Bone marrow (tissue), 2 donors: ENCODE data around the gene TJP1.
"Not testable (repeated sequence)": the region's sequence is repeated elsewhere in the genome, so short reads cannot be mapped to it uniquely, and the experiment has no call there.

ENCODE experiments used
- DNase-seq, 2 donors: peaks; one replicate each; lab custom pipeline; 2025; lab: John Stamatoyannopoulos, UW

Gene TJP1

DNA sequence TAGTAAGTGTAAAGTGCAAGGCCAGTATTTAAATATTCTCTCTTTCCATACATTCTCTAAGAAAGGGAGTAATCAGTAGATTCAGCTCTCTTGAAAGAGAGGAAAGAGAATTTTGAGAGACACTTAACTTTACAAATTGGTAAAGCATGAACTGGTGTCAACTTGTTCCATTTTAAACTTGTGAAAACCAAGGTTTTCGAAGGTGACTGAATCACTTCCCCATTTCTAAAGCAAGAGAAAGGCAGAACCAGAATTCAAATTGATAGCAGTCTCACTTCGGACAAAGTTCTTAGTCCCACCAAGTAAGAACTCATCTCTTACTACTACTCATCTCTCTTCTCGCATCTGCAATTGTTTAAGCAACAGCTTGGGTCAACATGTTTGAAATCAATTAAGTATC, 22.4 kb downstream of the TJP1 start:
- DNase-seq = no peak

DNA sequence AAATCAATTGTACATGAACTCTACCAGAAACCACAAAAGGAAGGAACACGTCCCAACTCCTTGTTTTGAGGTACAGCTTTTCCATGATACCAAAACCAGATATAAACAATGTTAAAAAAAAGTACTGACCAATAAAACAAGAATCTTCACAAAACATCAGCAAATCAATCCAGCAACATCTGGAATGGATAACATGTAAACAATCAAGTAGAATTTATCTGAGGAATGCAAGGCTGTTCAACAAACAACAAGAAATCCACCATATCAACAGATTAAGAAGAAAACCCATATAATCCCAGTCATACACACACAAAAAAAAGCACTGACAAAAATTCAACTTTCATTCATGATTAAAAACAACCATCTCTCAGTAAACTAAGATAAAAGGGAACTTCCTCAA, 26.7 kb downstream of the TJP1 start:
- DNase-seq = no peak

DNA sequence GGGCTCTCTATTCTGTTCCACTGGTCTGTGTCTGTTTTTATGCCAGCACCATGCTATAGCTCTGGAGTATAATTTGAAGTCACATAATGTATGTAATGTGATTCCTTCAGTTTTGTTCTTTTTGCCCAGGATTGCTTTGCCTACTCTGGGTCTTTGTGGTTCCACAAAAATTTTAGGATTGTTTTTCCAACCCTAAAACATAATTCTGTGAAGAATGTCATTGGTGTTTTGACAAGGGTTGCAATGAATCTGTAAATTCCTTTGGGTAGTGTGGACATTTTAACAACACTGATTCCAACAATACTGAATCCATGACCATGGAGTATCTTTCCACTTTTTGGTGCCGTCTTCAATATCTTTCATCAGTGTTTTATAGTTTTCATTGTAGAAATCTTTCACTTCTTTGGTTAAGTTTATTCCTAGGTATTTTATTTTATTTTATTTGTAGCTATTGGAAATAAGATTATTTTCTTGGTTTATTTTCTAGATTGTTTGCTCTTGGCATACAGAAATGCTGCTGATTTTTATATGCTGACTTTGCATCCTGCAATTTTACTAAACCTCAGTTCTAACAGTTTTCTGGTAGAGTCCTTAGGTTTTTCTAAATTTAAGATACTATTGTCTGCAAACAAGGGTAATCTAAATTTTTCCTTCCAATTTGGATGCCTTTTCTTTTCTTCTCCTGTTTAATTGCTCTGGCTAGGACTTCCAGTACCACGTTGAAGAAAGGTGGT, 29.7 kb downstream of the TJP1 start:
- DNase-seq = no peak

DNA sequence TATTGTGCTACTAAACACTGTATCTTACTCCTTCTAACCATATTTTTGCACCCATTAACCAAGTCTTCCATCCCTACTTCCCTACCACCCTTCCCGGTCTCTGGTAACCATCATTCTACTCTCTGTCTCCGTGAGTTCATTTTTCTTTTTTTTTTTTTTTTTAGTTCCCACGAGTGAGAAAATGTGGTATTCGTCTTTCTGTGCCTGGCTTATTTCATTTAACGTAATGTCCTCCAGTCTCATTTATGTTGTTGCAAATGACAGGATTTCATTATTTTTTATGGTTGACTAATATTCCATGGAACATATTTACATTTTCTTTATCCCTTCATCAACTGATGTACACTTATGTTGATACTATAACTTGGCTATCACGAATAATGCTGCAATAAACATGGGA, 31.7 kb downstream of the TJP1 start:
- DNase-seq = no peak

GRCh38 chr15:29789871-29790270, 32.4 kb downstream of the TJP1 start:
- no peak for DNase-seq

DNA sequence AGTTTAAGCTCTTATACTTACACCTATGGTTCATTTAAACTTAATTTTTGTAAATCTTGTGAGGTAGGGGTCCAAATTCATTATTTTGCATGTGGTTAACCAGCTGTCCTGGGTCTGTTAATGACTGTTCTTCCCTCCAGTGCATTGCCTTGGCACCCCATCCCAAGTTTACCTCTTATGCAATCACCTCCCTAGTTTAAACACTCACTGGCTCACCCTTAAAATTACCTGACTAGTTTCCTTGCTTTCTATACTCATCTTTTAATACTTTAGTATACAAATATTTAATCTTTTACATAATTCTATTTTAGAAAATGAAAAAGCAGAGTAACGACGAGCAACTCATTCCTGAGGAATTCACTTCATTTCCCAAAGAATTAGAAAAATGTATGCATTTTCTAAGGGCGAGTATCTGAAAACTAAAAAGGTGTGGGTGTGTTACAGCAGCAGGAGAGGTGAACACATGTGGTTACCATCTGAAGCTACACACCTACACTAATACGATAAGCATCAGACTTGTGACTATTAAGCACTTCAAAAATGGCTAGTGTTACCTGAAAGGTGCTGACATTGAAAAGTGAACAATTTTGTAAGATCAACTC, 33.7 kb downstream of the TJP1 start:
- DNase-seq = no peak

GRCh38 chr15:29787767-29788166, 34.5 kb downstream of the TJP1 start:
- DNase-seq = no peak

DNA sequence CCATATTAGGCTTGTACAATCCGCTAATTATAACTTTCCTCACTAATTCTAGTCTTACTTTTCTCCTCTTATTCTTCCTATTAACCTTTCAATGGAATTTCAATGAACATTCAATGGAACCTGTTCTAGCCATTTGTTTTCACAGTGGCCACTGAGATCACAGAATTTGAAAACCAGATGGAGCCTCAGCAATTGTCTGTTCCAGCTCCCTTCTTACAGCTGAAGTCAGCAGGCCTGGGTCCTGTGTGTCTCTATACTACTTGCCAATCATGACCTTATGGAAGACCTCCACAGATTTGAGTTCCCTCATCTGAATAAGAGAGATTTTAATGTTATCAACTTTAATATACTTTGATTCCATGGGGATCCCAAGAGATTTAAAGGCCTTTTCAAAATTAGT, 36.6 kb downstream of the TJP1 start:
- DNase-seq = no peak

DNA sequence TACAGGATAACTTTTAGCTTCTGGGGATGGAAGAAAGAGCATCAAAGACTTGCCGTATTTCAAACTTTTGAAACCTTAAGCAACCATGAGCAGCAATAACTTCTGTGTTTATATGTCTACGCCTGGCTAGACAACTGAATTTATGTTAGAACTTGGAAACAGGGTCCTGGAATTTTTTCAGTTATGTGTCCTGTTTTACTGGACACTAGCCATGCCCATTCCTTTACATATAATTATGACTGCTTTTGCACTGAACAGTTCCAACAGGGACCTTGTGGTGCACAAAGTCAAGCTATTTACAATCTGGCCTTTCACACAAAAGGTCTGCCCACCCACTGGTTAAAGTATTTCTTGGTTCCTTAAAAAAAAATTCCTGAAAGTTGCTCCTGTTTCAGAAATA, 37.1 kb downstream of the TJP1 start:
- no peak for DNase-seq

- DNase-seq = no peak
These were observed 37.9 kb downstream of the TJP1 start for GRCh38 chr15:29784413-29784812.

DNA sequence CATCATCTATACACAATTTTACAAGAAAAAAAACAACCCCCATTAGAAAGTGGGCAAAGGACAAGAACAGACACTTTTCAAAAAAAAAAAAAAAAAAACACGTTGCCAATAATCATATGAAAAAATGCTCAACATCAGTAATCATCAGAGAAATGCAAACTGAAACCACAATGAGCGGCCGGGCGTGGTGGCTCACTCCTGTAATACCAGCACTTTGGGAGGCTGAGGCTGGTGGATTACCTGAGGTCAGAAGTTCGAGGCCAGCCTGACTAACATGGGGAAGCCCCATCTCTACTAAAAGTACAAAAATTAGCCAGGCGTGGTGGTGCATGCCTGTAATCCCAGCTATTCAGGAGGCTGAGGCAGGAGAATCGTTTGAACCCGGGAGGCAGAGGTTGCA, 39.5 kb downstream of the TJP1 start:
- not testable (repeated sequence) for DNase-seq

DNA sequence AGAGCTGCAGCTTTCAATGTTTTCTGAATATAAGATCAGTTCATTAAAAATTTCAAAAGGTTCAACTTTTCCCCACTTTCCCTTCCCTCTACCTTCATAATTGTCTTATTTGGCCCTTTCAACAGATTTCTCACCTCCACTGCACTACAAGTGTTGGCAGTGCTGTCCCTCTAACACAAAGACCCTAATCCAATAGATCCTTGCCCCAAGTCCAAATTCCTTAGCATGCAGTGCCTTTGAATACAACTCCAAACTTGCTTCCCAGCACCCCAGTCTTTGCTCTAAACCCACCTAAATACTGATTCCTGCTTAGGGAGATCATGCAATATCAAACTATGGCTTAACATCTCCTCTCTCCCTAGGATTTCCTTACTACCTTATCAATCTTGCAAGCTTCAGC, 43.9 kb downstream of the TJP1 start:
- DNase-seq = no peak

DNA sequence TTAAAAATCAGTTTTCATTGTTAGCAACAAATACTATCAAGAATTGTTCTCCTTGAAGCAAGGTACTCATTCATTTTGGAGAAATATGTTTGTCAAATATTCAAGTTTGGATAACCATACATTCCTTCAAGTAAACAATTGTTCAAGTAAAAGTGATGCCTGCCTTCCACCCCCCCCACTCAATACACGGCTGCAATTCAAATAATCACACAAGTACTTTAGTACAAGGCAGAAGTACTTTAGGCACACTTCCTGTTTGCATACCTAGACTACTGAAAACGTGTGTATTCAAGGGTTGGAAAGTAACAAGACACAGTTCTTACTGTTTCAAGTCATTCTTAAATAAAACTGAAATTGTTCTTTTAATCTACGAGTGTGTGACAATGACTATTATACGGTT, 45.4 kb downstream of the TJP1 start:
- DNase-seq = no peak

GRCh38 chr15:29774900-29775299, 47.4 kb downstream of the TJP1 start:
- no peak for DNase-seq

DNA sequence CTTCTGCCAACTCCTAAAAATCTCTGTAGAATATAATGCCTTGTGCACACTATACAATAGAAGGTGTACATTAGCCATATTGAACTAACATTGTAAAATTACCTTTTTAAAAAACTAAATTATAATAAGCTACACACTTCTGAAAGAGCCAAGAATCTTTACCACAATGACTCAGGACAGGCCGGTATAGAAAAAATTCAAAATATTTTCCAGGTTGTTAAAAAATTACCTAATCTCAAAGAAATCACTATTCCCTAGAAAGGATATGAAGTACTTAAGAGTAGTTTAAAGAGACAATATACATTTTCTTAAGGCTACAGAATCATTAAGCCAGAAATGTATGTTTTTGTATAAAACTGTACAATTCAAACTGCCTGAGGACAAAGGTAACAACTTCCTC, 48.5 kb downstream of the TJP1 start:
- DNase-seq = no peak

GRCh38 chr15:29773000-29773399, 49.3 kb downstream of the TJP1 start:
- no peak for DNase-seq

DNA sequence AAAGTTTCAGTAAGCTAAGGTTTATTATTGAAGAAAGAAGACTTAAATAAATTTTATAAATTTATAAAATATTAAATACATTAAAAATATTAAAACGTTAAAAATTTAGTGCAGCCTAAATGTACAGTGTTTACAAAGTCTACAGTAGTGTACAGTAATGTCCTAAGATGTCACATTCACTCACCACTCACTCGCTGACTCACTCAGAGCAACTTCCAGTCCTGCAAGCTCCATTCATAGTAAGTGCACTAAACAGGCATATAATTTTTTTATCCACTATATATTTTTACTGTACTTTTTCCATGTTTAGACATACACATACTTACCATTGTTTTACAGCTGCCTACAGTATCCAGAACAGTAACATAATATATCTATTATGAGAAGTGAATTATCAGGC, 51.5 kb downstream of the TJP1 start:
- no peak for DNase-seq

- DNase-seq = no peak
These were observed 56.3 kb downstream of the TJP1 start for GRCh38 chr15:29765898-29766527.

DNA sequence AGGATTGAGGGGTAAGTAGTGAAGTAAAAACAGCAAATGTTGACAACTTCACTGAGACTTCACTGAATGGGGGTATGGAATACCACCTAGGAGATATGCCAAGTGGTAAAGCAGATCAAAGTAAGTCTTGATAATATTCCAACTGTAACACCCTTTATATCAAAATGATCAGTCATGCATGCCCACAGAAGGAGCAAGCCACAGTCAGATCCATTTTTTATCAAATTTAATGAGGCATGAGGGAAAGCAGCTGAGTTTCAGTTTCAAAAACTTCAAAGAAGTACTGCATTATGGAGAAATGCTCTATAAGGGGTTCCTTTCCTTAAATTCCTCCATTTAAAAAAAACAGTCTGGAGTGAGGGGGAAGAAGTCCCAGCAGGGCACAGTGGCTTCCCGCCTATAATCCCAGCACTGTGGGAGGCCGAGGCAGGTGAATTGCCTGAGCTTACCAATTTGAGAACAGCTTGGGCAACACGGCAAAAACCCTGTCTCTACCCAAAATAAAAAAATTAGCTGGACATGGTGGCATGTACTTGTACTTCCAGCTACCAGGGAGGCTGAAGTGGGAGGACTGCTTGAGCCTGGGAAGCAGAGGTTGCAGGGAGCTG, 56.9 kb downstream of the TJP1 start:
- DNase-seq = no peak

- no peak for DNase-seq
These were observed 62.7 kb downstream of the TJP1 start for GRCh38 chr15:29759596-29759995.

GRCh38 chr15:29756358-29757267, 65.7 kb downstream of the TJP1 start:
- no peak for DNase-seq

GRCh38 chr15:29754009-29754408, 68.3 kb downstream of the TJP1 start:
- not testable (repeated sequence) for DNase-seq
